Transverse colon (tissue), 4 donors: ENCODE results near the gene KLF11. TPM values are rescaled to one million over a fixed set of nuclear protein-coding genes. Genes with fewer than 3 reads are reported as not detected.

Experiments
- DNase-seq: peaks from one replicate; pipeline ENCODE4 v3.0.0-alpha.2; 2019
- H3K27ac ChIP-seq, 4 donors: fragments of 200-600 bp; sonication (generic); 2 replicates each; pipeline ENCODE4 v1.5.1; 2016 to 2018; ENCODE audit warnings: inconsistent platforms in 4 of 4
- H3K27me3 ChIP-seq: fragments of 200-600 bp; sonication (generic); 2 replicates; pipeline ENCODE4 v1.5.1; 2017; ENCODE audit warnings: inconsistent platforms
- H3K36me3 ChIP-seq, 4 donors: fragments of 200-600 bp; sonication (generic); 2 replicates each; pipeline ENCODE4 v1.5.1; 2017 to 2019; ENCODE audit warnings: inconsistent platforms in 4 of 4
- H3K4me1 ChIP-seq, 4 donors: fragments of 200-600 bp; sonication (generic); 2 replicates each; pipeline ENCODE4 v1.5.1; 2017 to 2020; ENCODE audit warnings: inconsistent platforms in 4 of 4
- H3K4me3 ChIP-seq, 4 donors: fragments of 200-600 bp; sonication (generic); 1 replicate in 1 of 4; 2 replicates in 3 of 4; pipeline versions ENCODE4 v1.5.1 to v1.6.1; 2017 to 2019; ENCODE audit warnings: inconsistent platforms in 4 of 4
- H3K9me3 ChIP-seq, 2 donors: fragments of 200-600 bp; sonication (generic); 2 replicates each; pipeline ENCODE4 v1.5.1; 2017 to 2019; ENCODE audit warnings: inconsistent platforms in 2 of 2
- CTCF ChIP-seq, 5 experiments: fragments of 200-600 bp in 3 of 5; fragments of 450-650 bp in 2 of 5; sonication (generic) in 3 of 5; IDR thresholded peaks; 1 replicate in 2 of 5; 2 replicates in 3 of 5; pipeline ENCODE4 v1.5.1; 2016 to 2017; ENCODE audit warnings: antibody characterized with exemption in 5 of 5, inconsistent platforms in 3 of 5, mild to moderate bottlenecking in 2 of 5, moderate library complexity in 1 of 5
- EP300 ChIP-seq: sonication (generic); formaldehyde crosslinking; IDR thresholded peaks from one replicate; pipeline ENCODE4 v1.6.1; 2017; ENCODE audit warnings: antibody characterized with exemption, low read depth
- POLR2A ChIP-seq: fragments of 450-650 bp; IDR thresholded peaks from one replicate; pipeline ENCODE4 v1.6.1; 2016; ENCODE audit warnings: antibody characterized with exemption, mild to moderate bottlenecking, moderate library complexity
- POLR2AphosphoS5 ChIP-seq, 3 donors: sonication (generic); formaldehyde crosslinking; IDR thresholded peaks; one replicate each; pipeline ENCODE4 v1.6.1; 2016; ENCODE audit warnings: antibody characterized with exemption in 3 of 3
- WGBS, 2 donors: methylation state at CpG; one replicate each; pipeline ENCODE4 v1.1.5; 2018; ENCODE audit warnings: low coverage in 1 of 2; 5-methylcytosine and 5-hydroxymethylcytosine counted together
- in situ Hi-C, 4 donors: fragments of 200-750 bp; cut with MboI; loops; one replicate each; pipeline versions ENCODE4 v1.15.0 to v1.15.1; 2017; ENCODE audit warnings: low sequenced_read_pairs in 3 of 4, low pct_ligation_motif_present in 1 of 4, low pct_unique_long_range_greater_than_20kb in 1 of 4
- intact Hi-C: fragments of 100-400 bp; cut with DNase I; formaldehyde crosslinking; loops from one replicate; pipeline ENCODE4 v1.15.1; 2023; ENCODE audit warnings: low total_unique reads
- total RNA-seq, 4 donors: library from RNA; depleted of rRNA; stranded (reverse); fragments of >200 nt; gene quantifications; one replicate each; pipeline ENCODE4 v1.1.0, GENCODE V29; 2016

KLF11 gene
- total RNA-seq, 4 donors from 2014 or later = 6.6 to 17.0 (median 10.5) TPM

- DNase-seq = no peak
- no peaks in the 10 kb centered on the region for H3K27me3 ChIP-seq
- no peak overlapping the region for H3K4me3 ChIP-seq
- intact Hi-C loops = no loop called here
- H3K4me1 ChIP-seq = peaks cover 0 to 3% (median 2%) of the 10 kb centered on the region in 4 donors
- in situ Hi-C loops = no loop called here
- H3K36me3 ChIP-seq = no peaks in the 10 kb centered on the region
- no peaks in the 10 kb centered on the region for H3K9me3 ChIP-seq
- WGBS, 2 donors = 74 to 76% methylated on average over 5 of the region's 5 CpGs
- no peak overlapping the region for H3K27ac ChIP-seq
- TF ChIP-seq POLR2A (no peak), POLR2AphosphoS5 (IDR thresholded peaks at IDR 0.05) (no peak), EP300 (no peak), CTCF (IDR thresholded peaks at IDR 0.05) (no peak)
Measured at GRCh38 chr2:10001586-10001985, 41.8 kb upstream of the KLF11 start.

GRCh38 chr2:10002109-10002508, 41.2 kb upstream of the KLF11 start:
- H3K36me3 ChIP-seq = no peaks in the 10 kb centered on the region
- no peak for DNase-seq
- H3K27ac ChIP-seq = no peak overlapping the region
- in situ Hi-C loops = no loop called here
- H3K4me3 ChIP-seq = no peak overlapping the region
- 66 to 71% methylated on average over 5 of the region's 5 CpGs for WGBS, 2 donors
- H3K27me3 ChIP-seq = no peaks in the 10 kb centered on the region
- intact Hi-C loops = no loop called here
- TF ChIP-seq POLR2A = no peak
- no peak for TF ChIP-seq CTCF (IDR thresholded peaks at IDR 0.05)
- no peak for TF ChIP-seq EP300
- no peak for TF ChIP-seq POLR2AphosphoS5 (IDR thresholded peaks at IDR 0.05)
- no peaks in the 10 kb centered on the region for H3K9me3 ChIP-seq
- H3K4me1 ChIP-seq = peaks cover 5 to 8% (median 6%) of the 10 kb centered on the region in 4 donors

- DNase-seq = no peak
- H3K27ac ChIP-seq = no peak overlapping the region
Measured at GRCh38 chr2:10002681-10003080, 40.7 kb upstream of the KLF11 start.

More at GRCh38 chr2:10002681-10003080, 40.7 kb upstream of the KLF11 start:
- in situ Hi-C loops = no loop called here
- no peaks in the 10 kb centered on the region for H3K36me3 ChIP-seq
- H3K4me3 ChIP-seq = no peak overlapping the region
- 89 to 100% methylated on average over 2 to 9 of the region's 9 CpGs for WGBS, 2 donors
- H3K4me1 ChIP-seq = peaks cover 7 to 12% (median 10%) of the 10 kb centered on the region in 4 donors
- no peaks in the 10 kb centered on the region for H3K27me3 ChIP-seq
- intact Hi-C loops = no loop called here
- no peak for TF ChIP-seq EP300
- no peak for TF ChIP-seq POLR2A
- no peak for TF ChIP-seq POLR2AphosphoS5 (IDR thresholded peaks at IDR 0.05)
- no peak for TF ChIP-seq CTCF (IDR thresholded peaks at IDR 0.05)
- H3K9me3 ChIP-seq = no peaks in the 10 kb centered on the region
